NCI-H460 (cell line): ENCODE results near the gene PARP8. TPM values are rescaled to one million over a fixed set of nuclear protein-coding genes. Genes with fewer than 3 reads are reported as not detected.
"Not testable (repeated sequence)": the region's sequence is repeated elsewhere in the genome, so short reads cannot be mapped to it uniquely, and the experiment has no call there.

ENCODE experiments used
- DNase-seq: peaks from one replicate; pipeline ENCODE4 v3.0.0-alpha.2; 2016; ENCODE audit warnings: low read depth; ENCODE audit errors: extremely low read depth
- total RNA-seq: library from RNA; depleted of rRNA; stranded (reverse); fragments of >200 nt; shearing (Covaris generic); gene quantifications from 2 replicates; pipeline ENCODE4 v1.2.3, GENCODE V29; 2014

Gene PARP8
- total RNA-seq, 1 experiment from 2014 or later, result 12.7 TPM

- DNase-seq, result not testable (repeated sequence)
These were observed 13.1 kb downstream of the PARP8 start for GRCh38 chr5:50679554-50679953.

- DNase-seq, result no peak
These were observed 18.3 kb downstream of the PARP8 start for GRCh38 chr5:50684721-50685120.

GRCh38 chr5:50687548-50687947, 21.1 kb downstream of the PARP8 start:
- no peak for DNase-seq

GRCh38 chr5:50691399-50692016, 25.1 kb downstream of the PARP8 start:
- DNase-seq, result no peak

GRCh38 chr5:50694027-50694590, 27.7 kb downstream of the PARP8 start:
- DNase-seq, result no peak

- DNase-seq, result not testable (repeated sequence)
These were observed 28.2 kb downstream of the PARP8 start for GRCh38 chr5:50694626-50695025.

- no peak for DNase-seq
These were observed 31.3 kb downstream of the PARP8 start for GRCh38 chr5:50697739-50698138.

GRCh38 chr5:50699737-50700136, 33.3 kb downstream of the PARP8 start:
- DNase-seq, result no peak

- no peak for DNase-seq
These were observed 34.3 kb downstream of the PARP8 start for GRCh38 chr5:50700706-50701105.

GRCh38 chr5:50702615-50703366, 36.4 kb downstream of the PARP8 start:
- no peak for DNase-seq

- no peak for DNase-seq
These were observed 36.9 kb downstream of the PARP8 start for GRCh38 chr5:50703367-50703666.

- DNase-seq, result no peak
These were observed 38.3 kb downstream of the PARP8 start for GRCh38 chr5:50704730-50705129.

- no peak for DNase-seq
These were observed 43.0 kb downstream of the PARP8 start for GRCh38 chr5:50709471-50709870.

GRCh38 chr5:50710838-50711237, 44.4 kb downstream of the PARP8 start:
- no peak for DNase-seq

- DNase-seq, result no peak
These were observed 44.8 kb downstream of the PARP8 start for GRCh38 chr5:50711280-50711679.

- no peak for DNase-seq
These were observed 46.0 kb downstream of the PARP8 start for GRCh38 chr5:50712479-50712878.

- no peak for DNase-seq
These were observed 48.6 kb downstream of the PARP8 start for GRCh38 chr5:50715001-50715400.

GRCh38 chr5:50716134-50716533, 49.7 kb downstream of the PARP8 start:
- no peak for DNase-seq

- no peak for DNase-seq
These were observed 51.2 kb downstream of the PARP8 start for GRCh38 chr5:50717651-50718050.

GRCh38 chr5:50720061-50720710, 53.7 kb downstream of the PARP8 start:
- DNase-seq, result no peak

GRCh38 chr5:50722223-50722622, 55.8 kb downstream of the PARP8 start:
- no peak for DNase-seq

- DNase-seq, result no peak
These were observed 57.8 kb downstream of the PARP8 start for GRCh38 chr5:50724262-50724661.
